ENCODE measurements around the gene CALN1. TPM values are rescaled to one million over a fixed set of nuclear protein-coding genes. Genes with fewer than 3 reads are reported as not detected.

CALN1 gene
- total RNA-seq, 1 donor from 2014 or later = 1.9 TPM

GRCh38 chr7:71912476-71912875, 499.7 kb downstream of the CALN1 start:
- H3K9me3 Mint-ChIP-seq = no peaks in the 10 kb centered on the region
- TF ChIP-seq CTCF (conservative IDR thresholded peaks at IDR 0.05) = no peak
- H3K4me1 Mint-ChIP-seq (ENCODE audit: unreplicated experiment) = no peaks in the 10 kb centered on the region
- H3K27ac Mint-ChIP-seq = no peak overlapping the region
- H3K4me3 Mint-ChIP-seq = no peak overlapping the region
- no peaks in the 10 kb centered on the region for H3K36me3 Mint-ChIP-seq
- DNase-seq (ENCODE audit: extremely low spot score, unreplicated experiment) = no peak
- H3K27me3 Mint-ChIP-seq = no peaks in the 10 kb centered on the region

- Mint-ChIP-seq H3K4me1 (ENCODE audit: unreplicated experiment) (no peaks in the 10 kb centered on the region), H3K27me3 (no peaks in the 10 kb centered on the region), H3K9me3 (no peaks in the 10 kb centered on the region), H3K27ac (no peak overlapping the region), H3K36me3 (no peaks in the 10 kb centered on the region), H3K4me3 (no peak overlapping the region)
- no peak for DNase-seq (ENCODE audit: extremely low spot score, unreplicated experiment)
- TF ChIP-seq CTCF (conservative IDR thresholded peaks at IDR 0.05) = no peak
Measured at GRCh38 chr7:71911051-71911450, 501.1 kb downstream of the CALN1 start.

- Mint-ChIP-seq H3K27ac (no peak overlapping the region), H3K9me3 (no peaks in the 10 kb centered on the region), H3K36me3 (no peaks in the 10 kb centered on the region), H3K4me3 (no peak overlapping the region), H3K4me1 (ENCODE audit: unreplicated experiment) (no peaks in the 10 kb centered on the region), H3K27me3 (no peaks in the 10 kb centered on the region)
- no peak for DNase-seq (ENCODE audit: extremely low spot score, unreplicated experiment)
- no peak for TF ChIP-seq CTCF (conservative IDR thresholded peaks at IDR 0.05)
Measured at GRCh38 chr7:71905821-71906220, 506.3 kb downstream of the CALN1 start.

GRCh38 chr7:71904484-71904883, 507.7 kb downstream of the CALN1 start:
- Mint-ChIP-seq H3K36me3 (no peaks in the 10 kb centered on the region), H3K4me3 (no peak overlapping the region), H3K27me3 (no peaks in the 10 kb centered on the region), H3K4me1 (ENCODE audit: unreplicated experiment) (no peaks in the 10 kb centered on the region), H3K9me3 (no peaks in the 10 kb centered on the region), H3K27ac (no peak overlapping the region)
- no peak for DNase-seq (ENCODE audit: extremely low spot score, unreplicated experiment)
- no peak for TF ChIP-seq CTCF (conservative IDR thresholded peaks at IDR 0.05)

- no peaks in the 10 kb centered on the region for H3K27me3 Mint-ChIP-seq
- H3K36me3 Mint-ChIP-seq = no peaks in the 10 kb centered on the region
- no peak overlapping the region for H3K27ac Mint-ChIP-seq
- H3K4me3 Mint-ChIP-seq = no peak overlapping the region
- H3K4me1 Mint-ChIP-seq (ENCODE audit: unreplicated experiment) = no peaks in the 10 kb centered on the region
- no peak for TF ChIP-seq CTCF (conservative IDR thresholded peaks at IDR 0.05)
- DNase-seq (ENCODE audit: extremely low spot score, unreplicated experiment) = no peak
- H3K9me3 Mint-ChIP-seq = no peaks in the 10 kb centered on the region
Measured at GRCh38 chr7:71900556-71900955, 511.6 kb downstream of the CALN1 start.

- Mint-ChIP-seq H3K27me3 (peaks cover 4% of the 10 kb centered on the region), H3K9me3 (no peaks in the 10 kb centered on the region), H3K4me1 (ENCODE audit: unreplicated experiment) (no peaks in the 10 kb centered on the region), H3K4me3 (no peak overlapping the region), H3K36me3 (no peaks in the 10 kb centered on the region), H3K27ac (no peak overlapping the region)
- no peak for DNase-seq (ENCODE audit: extremely low spot score, unreplicated experiment)
- TF ChIP-seq CTCF (conservative IDR thresholded peaks at IDR 0.05) = no peak
Measured at GRCh38 chr7:71896535-71896934, 515.6 kb downstream of the CALN1 start.

All from type B pancreatic cell (in vitro differentiated cells).